ENCODE data around the gene IL12B.
"Not testable (repeated sequence)": the region's sequence is repeated elsewhere in the genome, so short reads cannot be mapped to it uniquely, and the experiment has no call there.

IL12B gene

GRCh38 chr5:159350644-159351043, 20.4 kb upstream of the IL12B start:
- not testable (repeated sequence) for H3K27ac ChIP-seq (ENCODE audit: low read depth, low read length); H3K79me1 ChIP-seq (ENCODE audit: low read length); H2AK5ac ChIP-seq (ENCODE audit: low read length); H4K8ac ChIP-seq (ENCODE audit: low read depth, low read length); H3K79me2 ChIP-seq (ENCODE audit: control insufficient read depth, insufficient read depth, low read length, poor library complexity); H3K4me2 ChIP-seq (ENCODE audit: low read length); H2BK120ac ChIP-seq (ENCODE audit: insufficient read depth, low read length, poor library complexity); H4K91ac ChIP-seq (ENCODE audit: low read depth, low read length); H3K27me3 ChIP-seq (ENCODE audit: insufficient read depth, low read length); H3K9me3 ChIP-seq (ENCODE audit: insufficient read depth, low read depth, low read length); H3K4me3 ChIP-seq (ENCODE audit: low read depth, low read length); H3K18ac ChIP-seq (ENCODE audit: low read length); H3K4ac ChIP-seq (ENCODE audit: low read depth, low read length); H2BK12ac ChIP-seq (ENCODE audit: low read length); H2BK5ac ChIP-seq (ENCODE audit: low read depth, low read length, poor library complexity); H3K14ac ChIP-seq (ENCODE audit: low read length); H4K12ac ChIP-seq (ENCODE audit: low read depth, low read length); H3K4me1 ChIP-seq (ENCODE audit: control insufficient read depth in 1 of 2, insufficient read depth in 2 of 2, low read length in 2 of 2); H3K36me3 ChIP-seq (ENCODE audit: control insufficient read depth in 1 of 2, insufficient read depth in 2 of 2, low read length in 2 of 2); H2AFZ ChIP-seq (ENCODE audit: insufficient read depth, low read length, poor library complexity); DNase-seq; H3K9ac ChIP-seq (ENCODE audit: low read length); H3K23ac ChIP-seq (ENCODE audit: low read length)

GRCh38 chr5:159350216-159350615, 19.9 kb upstream of the IL12B start:
- not testable (repeated sequence) for H3K9me3 ChIP-seq (ENCODE audit: insufficient read depth, low read depth, low read length); H3K79me2 ChIP-seq (ENCODE audit: control insufficient read depth, insufficient read depth, low read length, poor library complexity); H3K4me3 ChIP-seq (ENCODE audit: low read depth, low read length); DNase-seq; H2AFZ ChIP-seq (ENCODE audit: insufficient read depth, low read length, poor library complexity); H3K14ac ChIP-seq (ENCODE audit: low read length); H3K23ac ChIP-seq (ENCODE audit: low read length); H3K18ac ChIP-seq (ENCODE audit: low read length); H2AK5ac ChIP-seq (ENCODE audit: low read length); H4K8ac ChIP-seq (ENCODE audit: low read depth, low read length); H3K4ac ChIP-seq (ENCODE audit: low read depth, low read length); H2BK5ac ChIP-seq (ENCODE audit: low read depth, low read length, poor library complexity); H4K91ac ChIP-seq (ENCODE audit: low read depth, low read length); H3K27me3 ChIP-seq (ENCODE audit: insufficient read depth, low read length); H3K4me2 ChIP-seq (ENCODE audit: low read length); H3K27ac ChIP-seq (ENCODE audit: low read depth, low read length); H4K12ac ChIP-seq (ENCODE audit: low read depth, low read length); H3K4me1 ChIP-seq (ENCODE audit: control insufficient read depth in 1 of 2, insufficient read depth in 2 of 2, low read length in 2 of 2); H3K79me1 ChIP-seq (ENCODE audit: low read length); H3K36me3 ChIP-seq (ENCODE audit: control insufficient read depth in 1 of 2, insufficient read depth in 2 of 2, low read length in 2 of 2); H2BK120ac ChIP-seq (ENCODE audit: insufficient read depth, low read length, poor library complexity); H2BK12ac ChIP-seq (ENCODE audit: low read length); H3K9ac ChIP-seq (ENCODE audit: low read length)
- WGBS (ENCODE audit: extremely low coverage, insufficient coverage, insufficient read length), result no CpG with 5 or more reads among the region's 2 CpGs

- H2BK5ac ChIP-seq (ENCODE audit: low read depth, low read length, poor library complexity), result no peak overlapping the region
- no peak overlapping the region for H3K18ac ChIP-seq (ENCODE audit: low read length)
- H3K23ac ChIP-seq (ENCODE audit: low read length), result no peak overlapping the region
- H3K79me2 ChIP-seq (ENCODE audit: control insufficient read depth, insufficient read depth, low read length, poor library complexity), result no peaks in the 10 kb centered on the region
- H3K4me1 ChIP-seq (ENCODE audit: control insufficient read depth in 1 of 2, insufficient read depth in 2 of 2, low read length in 2 of 2), result no peaks in the 10 kb centered on the region
- no peaks in the 10 kb centered on the region for H3K79me1 ChIP-seq (ENCODE audit: low read length)
- H2AFZ ChIP-seq (ENCODE audit: insufficient read depth, low read length, poor library complexity), result no peak overlapping the region
- WGBS (ENCODE audit: extremely low coverage, insufficient coverage, insufficient read length), result no CpG with 5 or more reads among the region's 4 CpGs
- DNase-seq, result no peak
- H3K36me3 ChIP-seq (ENCODE audit: control insufficient read depth in 1 of 2, insufficient read depth in 2 of 2, low read length in 2 of 2), result no peaks in the 10 kb centered on the region
- H3K9ac ChIP-seq (ENCODE audit: low read length), result no peak overlapping the region
- H3K9me3 ChIP-seq (ENCODE audit: insufficient read depth, low read depth, low read length), result peaks cover 7% of the 10 kb centered on the region
- H3K27me3 ChIP-seq (ENCODE audit: insufficient read depth, low read length), result no peaks in the 10 kb centered on the region
- no peak overlapping the region for H3K4me3 ChIP-seq (ENCODE audit: low read depth, low read length)
- H4K12ac ChIP-seq (ENCODE audit: low read depth, low read length), result no peak overlapping the region
- no peak overlapping the region for H4K91ac ChIP-seq (ENCODE audit: low read depth, low read length)
- H3K4me2 ChIP-seq (ENCODE audit: low read length), result no peak overlapping the region
- H2BK120ac ChIP-seq (ENCODE audit: insufficient read depth, low read length, poor library complexity), result no peak overlapping the region
- no peak overlapping the region for H4K8ac ChIP-seq (ENCODE audit: low read depth, low read length)
- no peak overlapping the region for H2AK5ac ChIP-seq (ENCODE audit: low read length)
- H3K14ac ChIP-seq (ENCODE audit: low read length), result no peak overlapping the region
- no peak overlapping the region for H3K27ac ChIP-seq (ENCODE audit: low read depth, low read length)
- no peak overlapping the region for H2BK12ac ChIP-seq (ENCODE audit: low read length)
- no peak overlapping the region for H3K4ac ChIP-seq (ENCODE audit: low read depth, low read length)
Observed at GRCh38 chr5:159345861-159346260, 15.6 kb upstream of the IL12B start.

- Histone ChIP-seq H2BK120ac (ENCODE audit: insufficient read depth, low read length, poor library complexity) (no peak overlapping the region), H3K4me2 (ENCODE audit: low read length) (no peak overlapping the region), H3K79me1 (ENCODE audit: low read length) (no peaks in the 10 kb centered on the region), H3K4ac (ENCODE audit: low read depth, low read length) (no peak overlapping the region), H3K27ac (ENCODE audit: low read depth, low read length) (no peak overlapping the region), H3K9me3 (ENCODE audit: insufficient read depth, low read depth, low read length) (peaks cover 7% of the 10 kb centered on the region), H3K4me1 (ENCODE audit: control insufficient read depth in 1 of 2, insufficient read depth in 2 of 2, low read length in 2 of 2) (no peaks in the 10 kb centered on the region), H2BK12ac (ENCODE audit: low read length) (no peak overlapping the region), H3K79me2 (ENCODE audit: control insufficient read depth, insufficient read depth, low read length, poor library complexity) (no peaks in the 10 kb centered on the region), H2AK5ac (ENCODE audit: low read length) (no peak overlapping the region), H2BK5ac (ENCODE audit: low read depth, low read length, poor library complexity) (no peak overlapping the region), H2AFZ (ENCODE audit: insufficient read depth, low read length, poor library complexity) (no peak overlapping the region), H4K12ac (ENCODE audit: low read depth, low read length) (no peak overlapping the region), H3K4me3 (ENCODE audit: low read depth, low read length) (no peak overlapping the region), H3K18ac (ENCODE audit: low read length) (no peak overlapping the region), H3K14ac (ENCODE audit: low read length) (no peak overlapping the region), H3K27me3 (ENCODE audit: insufficient read depth, low read length) (no peaks in the 10 kb centered on the region), H3K23ac (ENCODE audit: low read length) (no peak overlapping the region), H3K9ac (ENCODE audit: low read length) (no peak overlapping the region), H3K36me3 (ENCODE audit: control insufficient read depth in 1 of 2, insufficient read depth in 2 of 2, low read length in 2 of 2) (no peaks in the 10 kb centered on the region), H4K8ac (ENCODE audit: low read depth, low read length) (no peak overlapping the region), H4K91ac (ENCODE audit: low read depth, low read length) (no peak overlapping the region)
- DNase-seq, result peak in 1 of 2 donors; percentile 4
- WGBS (ENCODE audit: extremely low coverage, insufficient coverage, insufficient read length), result no CpG with 5 or more reads among the region's 1 CpG
Observed at GRCh38 chr5:159345336-159345735, 15.0 kb upstream of the IL12B start.

Measured in trophoblast cell (in vitro differentiated cells and primary cell).